Panc1 (cell line): ENCODE data around the gene HDAC3.

Experiments
- POLR2AphosphoS5 ChIP-seq: IDR thresholded peaks from 2 replicates; pipeline ENCODE4 v1.6.1; 2012; ENCODE audit warnings: mild to moderate bottlenecking, low read depth, low read length, moderate library complexity
- TF ChIP-seq, protein P1 (sequence below): fragments of 450-650 bp; IDR thresholded peaks from 2 replicates; pipeline ENCODE4 v1.5.1; 2017; ENCODE audit warnings: mild to moderate bottlenecking
- TF ChIP-seq, protein P2 (sequence below), 2 experiments: IDR thresholded peaks; 2 replicates each; pipeline ENCODE4 v1.6.1; 2011 to 2012; ENCODE audit warnings: low read depth in 2 of 2, control low read depth in 1 of 2, low read length in 1 of 2, mild to moderate bottlenecking in 1 of 2, moderate library complexity in 1 of 2; ENCODE audit not compliant: insufficient read depth in 1 of 2

DNA sequence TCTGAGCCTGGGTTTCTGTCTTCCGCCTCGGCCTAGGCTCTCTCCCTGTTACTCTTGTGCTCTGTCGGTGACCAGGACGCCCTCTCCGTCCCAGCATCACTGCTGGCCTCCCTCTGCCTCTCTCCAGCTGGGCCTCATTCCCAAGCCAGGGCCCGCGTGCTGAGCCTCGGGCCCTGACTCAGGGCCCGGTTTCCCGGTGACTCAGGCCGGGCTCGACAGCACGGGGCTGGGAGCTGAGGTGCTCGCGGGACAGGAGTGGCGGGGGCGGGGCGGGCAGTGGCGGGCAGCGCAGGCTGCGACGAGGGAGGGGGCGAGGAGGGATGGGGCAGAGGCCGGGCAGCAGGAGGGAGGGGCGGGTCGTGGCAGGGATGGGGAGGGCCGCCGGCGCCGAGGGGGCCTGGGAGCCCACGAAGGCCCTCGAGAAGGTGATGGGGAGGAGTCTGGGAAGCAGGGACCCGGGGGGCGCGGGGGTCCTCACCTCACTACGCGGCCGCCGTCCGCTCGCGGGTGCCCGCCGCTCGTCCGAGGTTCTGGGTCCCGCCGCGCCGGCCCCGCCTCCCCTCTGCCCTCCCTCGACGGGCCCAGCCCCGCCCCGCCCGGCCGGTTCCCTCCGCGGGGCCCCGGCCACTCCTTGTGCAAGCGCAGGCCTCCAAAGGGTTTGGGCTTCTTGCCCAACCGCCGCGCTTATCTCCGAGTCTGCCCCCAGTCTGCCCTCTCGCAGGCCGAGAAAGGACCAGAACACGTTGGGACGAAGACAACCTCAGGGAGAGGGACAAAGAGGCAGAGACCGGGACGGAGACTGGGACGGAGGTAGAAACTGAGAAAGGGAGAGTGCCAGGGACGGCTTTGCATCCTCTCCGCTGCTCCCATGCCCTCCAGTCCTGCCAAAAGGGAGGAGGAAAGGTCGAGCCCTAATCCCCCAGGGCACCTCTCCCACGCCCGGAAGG is 45.3 kb upstream of the HDAC3 start, which contains the start of gene ARAP3:
- TF ChIP-seq, protein P1, sequence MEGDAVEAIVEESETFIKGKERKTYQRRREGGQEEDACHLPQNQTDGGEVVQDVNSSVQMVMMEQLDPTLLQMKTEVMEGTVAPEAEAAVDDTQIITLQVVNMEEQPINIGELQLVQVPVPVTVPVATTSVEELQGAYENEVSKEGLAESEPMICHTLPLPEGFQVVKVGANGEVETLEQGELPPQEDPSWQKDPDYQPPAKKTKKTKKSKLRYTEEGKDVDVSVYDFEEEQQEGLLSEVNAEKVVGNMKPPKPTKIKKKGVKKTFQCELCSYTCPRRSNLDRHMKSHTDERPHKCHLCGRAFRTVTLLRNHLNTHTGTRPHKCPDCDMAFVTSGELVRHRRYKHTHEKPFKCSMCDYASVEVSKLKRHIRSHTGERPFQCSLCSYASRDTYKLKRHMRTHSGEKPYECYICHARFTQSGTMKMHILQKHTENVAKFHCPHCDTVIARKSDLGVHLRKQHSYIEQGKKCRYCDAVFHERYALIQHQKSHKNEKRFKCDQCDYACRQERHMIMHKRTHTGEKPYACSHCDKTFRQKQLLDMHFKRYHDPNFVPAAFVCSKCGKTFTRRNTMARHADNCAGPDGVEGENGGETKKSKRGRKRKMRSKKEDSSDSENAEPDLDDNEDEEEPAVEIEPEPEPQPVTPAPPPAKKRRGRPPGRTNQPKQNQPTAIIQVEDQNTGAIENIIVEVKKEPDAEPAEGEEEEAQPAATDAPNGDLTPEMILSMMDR = no peak
- TF ChIP-seq POLR2AphosphoS5 = no peak
- TF ChIP-seq, protein P2, sequence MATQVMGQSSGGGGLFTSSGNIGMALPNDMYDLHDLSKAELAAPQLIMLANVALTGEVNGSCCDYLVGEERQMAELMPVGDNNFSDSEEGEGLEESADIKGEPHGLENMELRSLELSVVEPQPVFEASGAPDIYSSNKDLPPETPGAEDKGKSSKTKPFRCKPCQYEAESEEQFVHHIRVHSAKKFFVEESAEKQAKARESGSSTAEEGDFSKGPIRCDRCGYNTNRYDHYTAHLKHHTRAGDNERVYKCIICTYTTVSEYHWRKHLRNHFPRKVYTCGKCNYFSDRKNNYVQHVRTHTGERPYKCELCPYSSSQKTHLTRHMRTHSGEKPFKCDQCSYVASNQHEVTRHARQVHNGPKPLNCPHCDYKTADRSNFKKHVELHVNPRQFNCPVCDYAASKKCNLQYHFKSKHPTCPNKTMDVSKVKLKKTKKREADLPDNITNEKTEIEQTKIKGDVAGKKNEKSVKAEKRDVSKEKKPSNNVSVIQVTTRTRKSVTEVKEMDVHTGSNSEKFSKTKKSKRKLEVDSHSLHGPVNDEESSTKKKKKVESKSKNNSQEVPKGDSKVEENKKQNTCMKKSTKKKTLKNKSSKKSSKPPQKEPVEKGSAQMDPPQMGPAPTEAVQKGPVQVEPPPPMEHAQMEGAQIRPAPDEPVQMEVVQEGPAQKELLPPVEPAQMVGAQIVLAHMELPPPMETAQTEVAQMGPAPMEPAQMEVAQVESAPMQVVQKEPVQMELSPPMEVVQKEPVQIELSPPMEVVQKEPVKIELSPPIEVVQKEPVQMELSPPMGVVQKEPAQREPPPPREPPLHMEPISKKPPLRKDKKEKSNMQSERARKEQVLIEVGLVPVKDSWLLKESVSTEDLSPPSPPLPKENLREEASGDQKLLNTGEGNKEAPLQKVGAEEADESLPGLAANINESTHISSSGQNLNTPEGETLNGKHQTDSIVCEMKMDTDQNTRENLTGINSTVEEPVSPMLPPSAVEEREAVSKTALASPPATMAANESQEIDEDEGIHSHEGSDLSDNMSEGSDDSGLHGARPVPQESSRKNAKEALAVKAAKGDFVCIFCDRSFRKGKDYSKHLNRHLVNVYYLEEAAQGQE (IDR thresholded peaks at IDR 0.05; ENCODE audit: insufficient read depth in 1 of 2, low read depth in 2 of 2, low read length in 1 of 2) = no peak
